HG02678 (cell line): ENCODE data around the gene TPBGL.

Experiments used
- ATAC-seq: cut with Tn5 transposase; IDR thresholded peaks from one replicate; pipeline ENCODE4 v1.9.1; 2021; ENCODE audit warnings: mild to moderate bottlenecking, moderate library complexity; ENCODE audit not compliant: unreplicated experiment

Gene TPBGL

GRCh38 chr11:75208446-75208845 is 32.1 kb upstream of the TPBGL start:
- ATAC-seq: no peak

- ATAC-seq: no peak
Measured at GRCh38 chr11:75212411-75212810, 28.2 kb upstream of the TPBGL start.

GRCh38 chr11:75214411-75214821 is 26.2 kb upstream of the TPBGL start:
- no peak for ATAC-seq

GRCh38 chr11:75214843-75215242 is 25.7 kb upstream of the TPBGL start:
- ATAC-seq: no peak

- no peak for ATAC-seq
Measured at GRCh38 chr11:75219869-75220268, 20.7 kb upstream of the TPBGL start.

GRCh38 chr11:75223954-75224643 is 16.5 kb upstream of the TPBGL start:
- no peak for ATAC-seq

- no peak for ATAC-seq
Measured at GRCh38 chr11:75225794-75226193, 14.8 kb upstream of the TPBGL start.

GRCh38 chr11:75229466-75229865 is 11.1 kb upstream of the TPBGL start:
- ATAC-seq: no peak

- no peak for ATAC-seq
Measured at GRCh38 chr11:75230621-75231020, 10.0 kb upstream of the TPBGL start.

- no peak for ATAC-seq
Measured at GRCh38 chr11:75233754-75234172, 6.8 kb upstream of the TPBGL start.

GRCh38 chr11:75236062-75236461 is 4.5 kb upstream of the TPBGL start:
- ATAC-seq: no peak

GRCh38 chr11:75237050-75237449 is 3.5 kb upstream of the TPBGL start:
- ATAC-seq: no peak

- no peak for ATAC-seq
Measured at GRCh38 chr11:75238595-75239440, 1.8 kb upstream of the TPBGL start.

GRCh38 chr11:75239531-75240290 is 863 bp upstream of the TPBGL start:
- ATAC-seq: no peak

- ATAC-seq: peak; percentile 87
Measured at GRCh38 chr11:75241036-75241905, 697 bp downstream of the TPBGL start.

- no peak for ATAC-seq
Measured at GRCh38 chr11:75241906-75242644, 1.5 kb downstream of the TPBGL start.

GRCh38 chr11:75242722-75243600 is 2.4 kb downstream of the TPBGL start:
- no peak for ATAC-seq

- ATAC-seq: no peak
Measured at GRCh38 chr11:75244052-75244814, 3.7 kb downstream of the TPBGL start.
